Measurements from ENCODE around the gene OR2A5. TPM values are rescaled to one million over a fixed set of nuclear protein-coding genes. Genes with fewer than 3 reads are reported as not detected.

Gene OR2A5
- total and polyA plus RNA-seq, 2 of the 4 experiments (the other 2 are of a cell fraction), result not detected

DNA sequence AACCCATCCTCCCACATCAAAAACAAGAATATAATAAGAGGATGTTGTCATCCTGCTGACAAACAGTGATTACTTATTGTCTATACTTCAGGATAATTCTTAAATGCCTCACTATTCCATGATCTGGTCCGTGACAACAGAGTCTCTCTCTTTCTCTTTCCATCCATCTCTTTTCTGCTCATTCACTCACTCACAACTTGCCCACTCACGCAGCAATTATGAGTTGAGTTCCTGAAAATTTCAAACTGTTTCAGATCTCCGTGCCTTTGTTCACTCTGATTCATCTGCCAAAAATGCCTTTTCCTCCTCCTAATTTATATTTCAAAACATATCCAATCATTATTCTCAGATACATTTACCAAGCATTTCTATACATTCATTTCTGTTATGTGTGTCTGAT lies 47.2 kb upstream of the OR2A5 start:
- POLR2A ChIA-PET (ENCODE audit: unreplicated experiment), result interaction anchor here (0.6 kb wide), 1 partner anchor 17 kb away, joined by 3 read pairs; no protein-coding TSS in a partner anchor
- H2BK5ac ChIP-seq (ENCODE audit: low read depth, low read length, poor library complexity, severe bottlenecking), result no peak overlapping the region
- intact Hi-C loops (cut with micrococcal nuclease), result no loop called here
- no peak overlapping the region for H3K9ac ChIP-seq (ENCODE audit: low read depth, low read length)
- WGBS, 2 experiments (ENCODE audit: extremely low coverage in 2 of 2, insufficient read length in 1 of 2), result 60% methylated on average over 1 of the region's 3 CpGs; no CpG with 5 or more reads in 1 of the 2 experiments
- no peak overlapping the region for H2AK9ac ChIP-seq (replicated peaks; ENCODE audit: low read depth, low read length, poor library complexity)
- no peaks in the 10 kb centered on the region for H3K4me1 ChIP-seq (ENCODE audit: control insufficient read depth, insufficient read depth, low read length)
- no peak overlapping the region for H2AK5ac ChIP-seq (ENCODE audit: low read depth, low read length)
- H4K91ac ChIP-seq (ENCODE audit: insufficient read depth, low read depth, low read length), result no peak overlapping the region
- TF ChIP-seq, protein P1, sequence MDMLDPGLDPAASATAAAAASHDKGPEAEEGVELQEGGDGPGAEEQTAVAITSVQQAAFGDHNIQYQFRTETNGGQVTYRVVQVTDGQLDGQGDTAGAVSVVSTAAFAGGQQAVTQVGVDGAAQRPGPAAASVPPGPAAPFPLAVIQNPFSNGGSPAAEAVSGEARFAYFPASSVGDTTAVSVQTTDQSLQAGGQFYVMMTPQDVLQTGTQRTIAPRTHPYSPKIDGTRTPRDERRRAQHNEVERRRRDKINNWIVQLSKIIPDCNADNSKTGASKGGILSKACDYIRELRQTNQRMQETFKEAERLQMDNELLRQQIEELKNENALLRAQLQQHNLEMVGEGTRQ (IDR thresholded peaks at IDR 0.05; ENCODE audit: low read depth, low read length), result no peak
- TF ChIP-seq POLR2A (IDR thresholded peaks at IDR 0.05; ENCODE audit: low read depth, low read length) (no peak), CHD1 (IDR thresholded peaks at IDR 0.05; ENCODE audit: low read depth, low read length) (no peak)
- no peak overlapping the region for H3K4me3 ChIP-seq (ENCODE audit: insufficient read depth, low read depth, low read length)
- no peak overlapping the region for H2BK20ac ChIP-seq (ENCODE audit: low read depth, low read length)
- no peak overlapping the region for H2BK15ac ChIP-seq (ENCODE audit: low read depth, low read length)
- ATAC-seq (ENCODE audit: low read depth) (peak; percentile 29; the same call in 1 of the 2 replicates), DNase-seq (no peak)
- no peak overlapping the region for H2BK120ac ChIP-seq (ENCODE audit: low read depth, low read length)
- in situ Hi-C loops (cut with MboI; ENCODE audit: low sequenced_read_pairs), result no loop called here
- H3K4me2 ChIP-seq (ENCODE audit: low read depth, low read length), result peak overlapping the region; percentile 35
- H3K14ac ChIP-seq (replicated peaks; ENCODE audit: low read depth, low read length), result no peak overlapping the region
- CTCF ChIA-PET, result no interaction called here
- no peak overlapping the region for H3K27ac ChIP-seq (ENCODE audit: insufficient read depth, low read length)
- H3K79me1 ChIP-seq (ENCODE audit: low read depth in 1 of 2, low read length in 2 of 2), result no peaks in the 10 kb centered on the region
- no peak overlapping the region for H3K18ac ChIP-seq (ENCODE audit: low read depth, low read length)
- dilution Hi-C loops (cut with HindIII; ENCODE audit: low sequenced_read_pairs, unreplicated experiment), result no loop called here
- H3K27me3 ChIP-seq (ENCODE audit: control insufficient read depth, insufficient read depth, low read length), result no peaks in the 10 kb centered on the region
- H3K4ac ChIP-seq (ENCODE audit: low read depth, low read length), result no peak overlapping the region
- BruUV-seq (replicated peaks), result no TSS peak
- H4K20me1 ChIP-seq (ENCODE audit: insufficient read depth, low read length), result no peaks in the 10 kb centered on the region
- no peak overlapping the region for H4K5ac ChIP-seq (ENCODE audit: low read depth, low read length)
- H3K36me3 ChIP-seq (ENCODE audit: control insufficient read depth, insufficient read depth, low read length), result no peaks in the 10 kb centered on the region
- H3K23ac ChIP-seq (ENCODE audit: low read depth, low read length), result no peak overlapping the region
- H2AFZ ChIP-seq (replicated peaks; ENCODE audit: low read length, poor library complexity), result no peak overlapping the region
- no peaks in the 10 kb centered on the region for H3K9me1 ChIP-seq (ENCODE audit: insufficient read depth, low read length)
- H4K8ac ChIP-seq (ENCODE audit: low read depth in 2 of 2, low read length in 2 of 2), result no peak overlapping the region
- H3K9me3 ChIP-seq (ENCODE audit: control insufficient read depth, insufficient read depth, low read length), result no peaks in the 10 kb centered on the region
- H3K56ac ChIP-seq (ENCODE audit: extremely low read depth, insufficient read depth, low read length), result no peak overlapping the region

All from IMR-90 (cell line).